Sigmoid colon (tissue), 7 donors: ENCODE data around the gene BCL10. TPM values are rescaled to one million over a fixed set of nuclear protein-coding genes. Genes with fewer than 3 reads are reported as not detected.

ENCODE experiments used
- DNase-seq: peaks from one replicate; pipeline ENCODE4 v3.0.0-alpha.2; 2019
- H3K27ac ChIP-seq, 4 donors: fragments of 200-600 bp; sonication (generic); one replicate each; pipeline ENCODE4 v1.5.1; 2016 to 2019; ENCODE audit warnings: mild to moderate bottlenecking in 1 of 4
- H3K27me3 ChIP-seq, 3 donors: fragments of 200-600 bp; sonication (generic); one replicate each; pipeline ENCODE4 v1.5.1; 2019; ENCODE audit warnings: mild to moderate bottlenecking in 1 of 3
- H3K36me3 ChIP-seq, 4 donors: fragments of 200-600 bp; sonication (generic); one replicate each; pipeline ENCODE4 v1.5.1; 2016 to 2019
- H3K4me1 ChIP-seq, 4 donors: fragments of 200-600 bp; sonication (generic); one replicate each; pipeline ENCODE4 v1.5.1; 2017 to 2019
- H3K4me3 ChIP-seq, 4 donors: fragments of 200-600 bp; sonication (generic); one replicate each; pipeline ENCODE4 v1.5.1; 2017 to 2019; ENCODE audit warnings: mild to moderate bottlenecking in 2 of 4, moderate library complexity in 1 of 4
- H3K9me3 ChIP-seq, 4 donors: fragments of 200-600 bp in 3 of 4; sonication (generic) in 3 of 4; one replicate each; pipeline versions ENCODE4 v1.5.1 to v1.6.1; 2013 to 2019
- EP300 ChIP-seq, 4 donors: sonication (generic); formaldehyde crosslinking; IDR thresholded peaks; one replicate each; pipeline ENCODE4 v1.6.1; 2017; ENCODE audit warnings: antibody characterized with exemption in 4 of 4
- POLR2A ChIP-seq, 2 donors: fragments of 450-650 bp; IDR thresholded peaks; one replicate each; pipeline ENCODE4 v1.6.1; 2016; ENCODE audit warnings: antibody characterized with exemption in 2 of 2, mild to moderate bottlenecking in 2 of 2, moderate library complexity in 2 of 2
- POLR2AphosphoS5 ChIP-seq, 4 donors: sonication (generic); formaldehyde crosslinking; IDR thresholded peaks; one replicate each; pipeline ENCODE4 v1.6.1; 2017; ENCODE audit warnings: antibody characterized with exemption in 4 of 4
- WGBS, 2 donors: extraction: QIAGEN DNeasy Blood & Tissue Kit; methylation state at CpG; one replicate each; pipeline ENCODE4 v1.1.7; 2013; 5-methylcytosine and 5-hydroxymethylcytosine counted together
- intact Hi-C: fragments of 100-400 bp; cut with DNase I; formaldehyde crosslinking; loops from one replicate; pipeline ENCODE4 v1.15.1; 2023
- polyA plus RNA-seq, 3 donors: library from polyadenylated mRNA; stranded (reverse); fragments of 200-250 nt; gene quantifications; one replicate each; pipeline ENCODE4 v1.2.3, GENCODE V29; 2013
- total RNA-seq, 4 donors: library from RNA; depleted of rRNA; stranded (reverse); fragments of >200 nt; gene quantifications; one replicate each; pipeline ENCODE4 v1.1.0, GENCODE V29; 2016
- TF ChIP-seq, protein P1 (sequence below), 4 experiments: fragments of 450-650 bp in 3 of 4; fragments of 200-600 bp in 1 of 4; IDR thresholded peaks; one replicate each; pipeline ENCODE4 v1.5.1; 2016 to 2019; ENCODE audit warnings: antibody characterized with exemption in 4 of 4, mild to moderate bottlenecking in 3 of 4, moderate library complexity in 2 of 4
- donor health status: healthy with polysubstance abuse.
- donor health status: Bipolar disorder and iron deficiency.
- donor health status: healthy.

BCL10 gene
- total and polyA plus RNA-seq, 7 donors = 6.7 to 49.7 (median 14.2) TPM

DNA sequence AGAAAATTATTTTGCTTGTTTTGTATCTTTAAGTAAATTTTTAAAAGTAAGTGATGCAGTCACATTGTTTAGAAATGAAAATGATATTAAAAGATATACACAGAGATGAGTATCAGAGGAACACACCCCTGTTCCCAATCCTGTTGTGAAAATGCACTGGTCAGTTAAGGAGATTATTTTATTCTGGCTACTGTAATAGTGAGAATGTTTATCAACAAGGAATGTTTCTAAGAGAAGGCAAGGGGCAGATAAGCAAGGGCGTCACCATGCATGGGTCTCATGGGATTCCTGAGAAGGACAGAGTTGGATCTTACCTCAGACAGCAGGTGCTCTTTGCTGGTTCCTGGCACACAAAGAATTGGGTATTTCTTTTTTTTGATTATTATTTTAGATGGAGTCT lies 38.8 kb downstream of the BCL10 start:
- peaks cover 0 to 20% (median 16%) of the 10 kb centered on the region in 4 donors for H3K4me1 ChIP-seq

DNA sequence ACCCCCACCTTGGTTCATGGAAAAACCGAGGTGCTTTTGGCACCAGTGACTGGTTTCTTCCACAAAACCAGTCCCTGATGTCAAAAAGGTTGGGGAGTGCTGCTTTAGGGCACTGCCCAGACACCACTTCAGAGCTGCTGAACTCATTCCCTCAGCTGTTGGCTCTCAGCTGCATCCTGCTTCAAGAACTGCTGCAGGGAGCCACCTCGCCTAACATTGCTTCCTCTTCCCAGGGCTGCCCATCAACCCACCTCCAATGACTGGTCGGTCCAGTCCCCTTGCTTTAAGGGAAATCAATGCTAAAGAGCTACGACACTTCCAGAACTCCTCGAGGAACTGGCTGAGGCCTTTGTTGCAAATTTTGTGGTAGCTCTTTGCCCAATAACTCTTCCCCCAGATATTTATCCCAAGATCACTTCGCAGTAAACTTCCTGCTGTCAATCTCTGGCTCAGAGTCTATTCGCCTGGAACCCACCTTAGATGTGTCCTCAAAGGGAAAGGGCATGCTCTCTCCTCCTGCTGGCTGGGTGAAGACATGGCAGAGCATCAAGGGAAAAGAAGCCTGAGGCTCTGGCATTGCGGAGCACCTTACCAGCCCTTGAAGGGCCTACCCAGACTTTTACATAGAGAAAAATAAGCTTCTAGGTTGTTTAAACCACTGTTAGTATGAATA lies 46.0 kb downstream of the BCL10 start:
- no peak for DNase-seq
- 77 to 83% methylated on average over 8 of the region's 8 CpGs for WGBS, 2 donors
- no peaks in the 10 kb centered on the region for H3K9me3 ChIP-seq

More for the DNA sequence above, 38.8 kb downstream of the BCL10 start:
- no peak for DNase-seq
- no peak overlapping the region for H3K4me3 ChIP-seq
- no peaks in the 10 kb centered on the region for H3K9me3 ChIP-seq
- no peak for TF ChIP-seq POLR2AphosphoS5 (IDR thresholded peaks at IDR 0.05)
- no peaks in the 10 kb centered on the region for H3K27me3 ChIP-seq
- no peak overlapping the region for H3K27ac ChIP-seq
- H3K36me3 ChIP-seq = no peaks in the 10 kb centered on the region
- intact Hi-C loops = no loop called here
- 88 to 96% methylated on average over 1 of the region's 1 CpG for WGBS, 2 donors

DNA sequence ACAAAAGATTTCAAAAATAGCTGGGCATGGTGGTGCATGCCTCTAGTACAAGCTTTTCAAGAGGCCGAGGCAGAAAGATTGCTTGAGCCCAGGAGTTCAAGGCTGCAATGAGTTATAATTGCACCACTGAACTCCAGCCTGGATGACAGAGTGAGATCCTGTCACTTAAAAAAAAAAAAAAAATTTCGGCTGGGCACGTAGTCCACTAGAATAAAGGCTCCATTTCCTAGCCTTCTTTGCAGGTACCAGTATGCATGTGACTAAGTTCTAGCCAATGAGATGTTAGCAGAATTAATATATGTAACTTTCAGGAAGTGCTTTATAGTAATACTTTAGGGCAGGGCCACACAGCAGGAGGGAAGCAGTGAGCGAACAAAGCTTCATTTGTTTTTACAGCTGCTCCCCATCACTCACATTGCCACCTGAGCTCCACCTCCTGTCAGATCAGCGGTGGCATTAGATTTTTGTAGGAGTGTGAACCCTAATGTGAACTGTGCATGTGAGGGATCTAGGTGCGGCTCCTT lies 46.8 kb downstream of the BCL10 start:
- WGBS, 2 donors = 39 to 71% methylated on average over 6 of the region's 6 CpGs

More for the DNA sequence above, 46.0 kb downstream of the BCL10 start:
- Histone ChIP-seq H3K36me3 (no peaks in the 10 kb centered on the region), H3K4me1 (peaks cover 3 to 28% (median 13%) of the 10 kb centered on the region in 4 donors), H3K27ac (peak overlapping the region in 2 of 4 donors; percentile 37 to 45), H3K27me3 (no peaks in the 10 kb centered on the region), H3K4me3 (no peak overlapping the region)
- intact Hi-C loops = no loop called here
- TF ChIP-seq, protein P1, sequence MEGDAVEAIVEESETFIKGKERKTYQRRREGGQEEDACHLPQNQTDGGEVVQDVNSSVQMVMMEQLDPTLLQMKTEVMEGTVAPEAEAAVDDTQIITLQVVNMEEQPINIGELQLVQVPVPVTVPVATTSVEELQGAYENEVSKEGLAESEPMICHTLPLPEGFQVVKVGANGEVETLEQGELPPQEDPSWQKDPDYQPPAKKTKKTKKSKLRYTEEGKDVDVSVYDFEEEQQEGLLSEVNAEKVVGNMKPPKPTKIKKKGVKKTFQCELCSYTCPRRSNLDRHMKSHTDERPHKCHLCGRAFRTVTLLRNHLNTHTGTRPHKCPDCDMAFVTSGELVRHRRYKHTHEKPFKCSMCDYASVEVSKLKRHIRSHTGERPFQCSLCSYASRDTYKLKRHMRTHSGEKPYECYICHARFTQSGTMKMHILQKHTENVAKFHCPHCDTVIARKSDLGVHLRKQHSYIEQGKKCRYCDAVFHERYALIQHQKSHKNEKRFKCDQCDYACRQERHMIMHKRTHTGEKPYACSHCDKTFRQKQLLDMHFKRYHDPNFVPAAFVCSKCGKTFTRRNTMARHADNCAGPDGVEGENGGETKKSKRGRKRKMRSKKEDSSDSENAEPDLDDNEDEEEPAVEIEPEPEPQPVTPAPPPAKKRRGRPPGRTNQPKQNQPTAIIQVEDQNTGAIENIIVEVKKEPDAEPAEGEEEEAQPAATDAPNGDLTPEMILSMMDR (IDR thresholded peaks at IDR 0.05) = peak in 1 of 4 experiments; percentile 6
- no peak for TF ChIP-seq POLR2A (IDR thresholded peaks at IDR 0.05)

DNA sequence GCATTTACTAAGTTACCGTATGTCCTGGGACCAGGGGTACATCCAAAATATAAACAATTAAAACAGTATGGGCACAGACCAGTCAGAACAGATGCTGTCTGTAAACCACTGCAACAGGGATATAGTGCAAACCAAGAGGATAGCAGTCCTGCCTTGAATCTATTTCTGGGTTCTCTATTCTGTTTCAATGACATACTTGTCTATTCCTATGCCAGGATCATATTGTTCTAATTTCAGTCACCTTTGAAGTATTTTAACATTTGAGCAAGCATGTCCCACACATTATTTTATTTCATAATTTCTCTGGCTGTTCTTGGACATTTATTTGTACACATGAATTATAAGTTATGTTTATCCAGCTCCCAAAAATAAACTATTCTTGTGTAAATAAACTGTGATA lies 47.5 kb downstream of the BCL10 start:
- DNase-seq = no peak
- Histone ChIP-seq H3K4me3 (no peak overlapping the region), H3K36me3 (no peaks in the 10 kb centered on the region), H3K27me3 (no peaks in the 10 kb centered on the region), H3K27ac (peak overlapping the region in 3 of 4 donors; percentile 35 to 45 (median 37)), H3K4me1 (peaks cover 3 to 43% (median 28%) of the 10 kb centered on the region in 4 donors), H3K9me3 (no peaks in the 10 kb centered on the region)
- TF ChIP-seq POLR2AphosphoS5 (IDR thresholded peaks at IDR 0.05) = no peak
- TF ChIP-seq, protein P1 (IDR thresholded peaks at IDR 0.05) = no peak
- WGBS, 2 donors = 42 to 91% methylated on average over 1 of the region's 1 CpG
- intact Hi-C loops = no loop called here

More for the DNA sequence above, 46.8 kb downstream of the BCL10 start:
- intact Hi-C loops = no loop called here
- Histone ChIP-seq H3K4me1 (peaks cover 3 to 36% (median 21%) of the 10 kb centered on the region in 4 donors), H3K9me3 (no peaks in the 10 kb centered on the region), H3K27me3 (no peaks in the 10 kb centered on the region), H3K4me3 (no peak overlapping the region), H3K36me3 (no peaks in the 10 kb centered on the region), H3K27ac (peak overlapping the region in 3 of 4 donors; percentile 35 to 45 (median 37))
- no peak for DNase-seq
- TF ChIP-seq POLR2AphosphoS5 (IDR thresholded peaks at IDR 0.05) = no peak
- TF ChIP-seq POLR2A (IDR thresholded peaks at IDR 0.05) = no peak
- TF ChIP-seq EP300 (IDR thresholded peaks at IDR 0.05) = no peak
- TF ChIP-seq, protein P1 (IDR thresholded peaks at IDR 0.05) = no peak

DNA sequence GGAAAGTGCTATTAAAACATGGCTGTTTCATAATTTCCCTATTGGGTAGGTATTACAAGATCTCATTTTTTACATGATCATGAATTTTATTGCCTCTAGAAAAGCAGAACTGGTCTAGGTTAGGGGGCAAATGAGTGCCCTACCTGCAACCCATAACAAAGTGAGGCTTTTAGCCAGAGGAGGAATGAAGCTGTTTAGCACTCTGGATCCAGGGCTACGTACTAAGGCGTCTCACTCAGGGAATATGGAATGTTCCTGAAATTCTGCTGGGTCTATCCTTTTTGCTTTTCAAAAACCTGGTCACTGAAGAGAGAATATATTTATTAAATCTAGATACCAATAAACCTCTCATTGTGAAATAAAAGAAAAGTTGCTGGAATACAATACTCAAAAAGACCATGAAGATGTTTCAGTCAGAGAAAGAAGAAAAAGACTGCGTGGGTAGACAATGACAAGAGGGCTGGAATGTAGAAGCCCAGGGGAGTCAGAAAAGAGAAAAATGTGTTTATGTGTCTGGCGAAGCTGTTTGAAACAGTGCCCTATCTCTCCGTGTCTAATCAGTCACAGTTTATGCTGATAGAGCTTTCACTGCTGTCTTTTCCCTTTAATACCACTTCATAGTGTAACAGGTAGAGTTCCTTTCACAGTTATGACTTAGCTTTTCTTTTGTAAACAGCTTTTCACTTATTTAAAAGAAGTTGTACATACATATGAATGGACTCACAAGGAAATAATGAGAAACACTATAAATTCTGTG lies 50.6 kb downstream of the BCL10 start:
- H3K27me3 ChIP-seq = no peaks in the 10 kb centered on the region
- H3K27ac ChIP-seq = peak overlapping the region; percentile 73 to 85 (median 80)
- WGBS, 2 donors = 45 to 71% methylated on average over 5 of the region's 5 CpGs
- H3K9me3 ChIP-seq = no peaks in the 10 kb centered on the region
- TF ChIP-seq, protein P1 (IDR thresholded peaks at IDR 0.05) = no peak
- no peak for TF ChIP-seq EP300 (IDR thresholded peaks at IDR 0.05)
- no peak for TF ChIP-seq POLR2AphosphoS5 (IDR thresholded peaks at IDR 0.05)
- no peak for TF ChIP-seq POLR2A (IDR thresholded peaks at IDR 0.05)
- intact Hi-C loops = no loop called here
- peaks cover 3 to 75% (median 56%) of the 10 kb centered on the region in 4 donors for H3K4me1 ChIP-seq
- H3K36me3 ChIP-seq = no peaks in the 10 kb centered on the region
- no peak overlapping the region for H3K4me3 ChIP-seq
- DNase-seq = no peak
